DND-41 (cell line): ENCODE data around the gene NOL4L.

Experiments used
- ATAC-seq: fragments of 200-7000 bp; cut with Tn5 transposase; 3 replicates; pipeline ENCODE4 v1.9.1; 2021; ENCODE audit warnings: low read depth; ENCODE audit not compliant: insufficient read depth
- DNase-seq: peaks from one replicate; pipeline ENCODE4 v3.0.0-alpha.2; 2020
- H2AFZ ChIP-seq: 2 replicates; pipeline ENCODE4 v1.6.0; 2012; ENCODE audit warnings: low read depth, low read length
- H3K27ac ChIP-seq: 2 replicates; pipeline ENCODE4 v1.5.1; 2012; ENCODE audit warnings: low read length, inconsistent platforms
- H3K27me3 ChIP-seq: fragments of 200-600 bp; sonication (generic); 2 replicates; pipeline ENCODE4 v1.6.0; 2012; ENCODE audit warnings: low read length, mild to moderate bottlenecking, inconsistent platforms; ENCODE audit not compliant: insufficient read depth, poor library complexity
- H3K36me3 ChIP-seq: 2 replicates; pipeline ENCODE4 v1.5.1; 2012; ENCODE audit warnings: low read length, inconsistent platforms; ENCODE audit not compliant: insufficient read depth
- H3K4me1 ChIP-seq: 2 replicates; pipeline ENCODE4 v1.5.1; 2012; ENCODE audit warnings: mild to moderate bottlenecking, low read length; ENCODE audit not compliant: insufficient read depth
- H3K4me2 ChIP-seq: 2 replicates; pipeline ENCODE4 v1.6.0; 2012; ENCODE audit warnings: mild to moderate bottlenecking, moderate library complexity, low read length, inconsistent platforms; ENCODE audit not compliant: insufficient read depth
- H3K4me3 ChIP-seq, 2 experiments: fragments of 200-600 bp in 1 of 2; shearing (Covaris generic) in 1 of 2; 2 replicates each; pipeline ENCODE4 v1.5.1; 2012 to 2016; ENCODE audit warnings: inconsistent platforms in 2 of 2, low read length in 2 of 2, mild to moderate bottlenecking in 2 of 2, low read depth in 1 of 2, moderate library complexity in 1 of 2
- H3K79me2 ChIP-seq: 2 replicates; pipeline ENCODE4 v1.6.0; 2012; ENCODE audit warnings: low read length, inconsistent platforms; ENCODE audit not compliant: insufficient read depth
- H3K9ac ChIP-seq: 2 replicates; pipeline ENCODE4 v1.6.0; 2012; ENCODE audit warnings: low read depth, mild to moderate bottlenecking, inconsistent platforms, low read length, moderate library complexity
- H3K9me3 ChIP-seq: 2 replicates; pipeline ENCODE4 v1.5.1; 2012; ENCODE audit warnings: low read length, moderate library complexity, mild to moderate bottlenecking, inconsistent platforms; ENCODE audit not compliant: insufficient read depth, severe bottlenecking
- H4K20me1 ChIP-seq: 2 replicates; pipeline ENCODE4 v1.6.0; 2012; ENCODE audit warnings: low read length; ENCODE audit not compliant: insufficient read depth
- EZH2 ChIP-seq: IDR thresholded peaks from 3 replicates; pipeline ENCODE4 v1.6.1; 2012; ENCODE audit warnings: borderline replicate concordance, low read depth, mild to moderate bottlenecking, moderate library complexity, low read length, inconsistent platforms; ENCODE audit not compliant: severe bottlenecking
- TF ChIP-seq, protein P1 (sequence below): IDR thresholded peaks from 2 replicates; pipeline ENCODE4 v1.5.1; 2012; ENCODE audit warnings: borderline replicate concordance, low read length, moderate library complexity, mild to moderate bottlenecking; ENCODE audit not compliant: poor library complexity, severe bottlenecking; ENCODE audit errors: extremely low read depth

Gene NOL4L

GRCh38 chr20:32563311-32564272 lies 21.5 kb downstream of the NOL4L start:
- Histone ChIP-seq H3K9me3 (no peaks in the 10 kb centered on the region), H3K79me2 (peaks cover 73% of the 10 kb centered on the region), H3K36me3 (no peaks in the 10 kb centered on the region), H3K4me1 (no peaks in the 10 kb centered on the region), H3K4me2 (no peak overlapping the region), H3K27ac (no peak overlapping the region), H3K27me3 (no peaks in the 10 kb centered on the region), H4K20me1 (peaks cover 89% of the 10 kb centered on the region), H3K9ac (no peak overlapping the region), H3K4me3 (no peak overlapping the region), H2AFZ (no peak overlapping the region)
- ATAC-seq (no peak), DNase-seq (no peak)
- TF ChIP-seq, protein P1, sequence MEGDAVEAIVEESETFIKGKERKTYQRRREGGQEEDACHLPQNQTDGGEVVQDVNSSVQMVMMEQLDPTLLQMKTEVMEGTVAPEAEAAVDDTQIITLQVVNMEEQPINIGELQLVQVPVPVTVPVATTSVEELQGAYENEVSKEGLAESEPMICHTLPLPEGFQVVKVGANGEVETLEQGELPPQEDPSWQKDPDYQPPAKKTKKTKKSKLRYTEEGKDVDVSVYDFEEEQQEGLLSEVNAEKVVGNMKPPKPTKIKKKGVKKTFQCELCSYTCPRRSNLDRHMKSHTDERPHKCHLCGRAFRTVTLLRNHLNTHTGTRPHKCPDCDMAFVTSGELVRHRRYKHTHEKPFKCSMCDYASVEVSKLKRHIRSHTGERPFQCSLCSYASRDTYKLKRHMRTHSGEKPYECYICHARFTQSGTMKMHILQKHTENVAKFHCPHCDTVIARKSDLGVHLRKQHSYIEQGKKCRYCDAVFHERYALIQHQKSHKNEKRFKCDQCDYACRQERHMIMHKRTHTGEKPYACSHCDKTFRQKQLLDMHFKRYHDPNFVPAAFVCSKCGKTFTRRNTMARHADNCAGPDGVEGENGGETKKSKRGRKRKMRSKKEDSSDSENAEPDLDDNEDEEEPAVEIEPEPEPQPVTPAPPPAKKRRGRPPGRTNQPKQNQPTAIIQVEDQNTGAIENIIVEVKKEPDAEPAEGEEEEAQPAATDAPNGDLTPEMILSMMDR = no peak
- no peak for TF ChIP-seq EZH2

DNA sequence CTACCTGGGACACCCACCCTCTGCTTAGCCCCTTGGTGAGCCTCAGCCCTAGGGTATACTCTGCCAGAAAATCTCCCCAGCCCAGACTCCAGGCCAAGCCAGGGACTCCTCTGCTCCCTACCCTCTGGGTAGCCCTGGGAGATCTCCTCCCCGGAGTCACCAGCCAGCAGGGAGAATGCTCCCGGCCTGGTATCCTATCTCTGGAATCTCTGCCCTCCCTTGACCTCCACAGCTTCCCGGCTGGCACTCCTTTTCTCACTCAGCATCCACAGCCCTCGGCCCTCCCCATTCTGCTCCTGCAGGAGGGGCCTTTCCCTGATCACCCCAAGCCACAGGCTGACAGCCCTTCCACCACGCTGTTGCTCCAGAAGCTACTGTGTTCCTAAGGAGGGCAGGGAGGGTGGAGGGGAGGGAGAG lies 22.6 kb downstream of the NOL4L start:
- H3K79me2 ChIP-seq = peaks cover 68% of the 10 kb centered on the region
- no peak overlapping the region for H3K9ac ChIP-seq
- no peak overlapping the region for H3K4me3 ChIP-seq
- peaks cover 84% of the 10 kb centered on the region for H4K20me1 ChIP-seq
- H2AFZ ChIP-seq = no peak overlapping the region
- H3K4me2 ChIP-seq = no peak overlapping the region
- ATAC-seq (no peak), DNase-seq (no peak)
- no peaks in the 10 kb centered on the region for H3K36me3 ChIP-seq
- H3K27me3 ChIP-seq = no peaks in the 10 kb centered on the region
- no peaks in the 10 kb centered on the region for H3K9me3 ChIP-seq
- H3K4me1 ChIP-seq = no peaks in the 10 kb centered on the region
- TF ChIP-seq EZH2 = no peak
- TF ChIP-seq, protein P1 = no peak
- no peak overlapping the region for H3K27ac ChIP-seq

- Histone ChIP-seq H2AFZ (no peak overlapping the region), H3K4me2 (no peak overlapping the region)
Measured at GRCh38 chr20:32560989-32561830, 23.9 kb downstream of the NOL4L start.

More at GRCh38 chr20:32560989-32561830, 23.9 kb downstream of the NOL4L start:
- Histone ChIP-seq H3K36me3 (no peaks in the 10 kb centered on the region; the same call in 1 of the 2 replicates), H3K4me1 (no peaks in the 10 kb centered on the region), H4K20me1 (peaks cover 85% of the 10 kb centered on the region), H3K79me2 (peaks cover 66% of the 10 kb centered on the region), H3K27ac (no peak overlapping the region), H3K9ac (no peak overlapping the region), H3K4me3 (no peak overlapping the region), H3K9me3 (no peaks in the 10 kb centered on the region), H3K27me3 (no peaks in the 10 kb centered on the region)
- TF ChIP-seq EZH2 = no peak
- TF ChIP-seq, protein P1 = no peak
- DNase-seq = no peak
- ATAC-seq = no peak
